PC-3 (cell line): ENCODE data around the gene KIAA1217. TPM values are rescaled to one million over a fixed set of nuclear protein-coding genes. Genes with fewer than 3 reads are reported as not detected.

Experiments used
- ATAC-seq: fragments of 200-7000 bp; cut with Tn5 transposase; 2 replicates; pipeline ENCODE4 v1.9.1; 2020; ENCODE audit warnings: mild to moderate bottlenecking, moderate library complexity
- BruUV-seq: library from RNA; stranded (reverse); fragments of 400-500 nt; replicated peaks from 2 replicates; lab custom pipeline; 2021; lab: Mats Ljungman, UMichigan
- CTCF ChIA-PET: fragments of 300-600 bp; sonication (Branson Sonifier 250); formaldehyde crosslinking; loops from one replicate; lab custom pipeline; 2022; ENCODE audit warnings: antibody characterized with exemption; lab: Charles Lee
- POLR2A ChIA-PET: fragments of 300-600 bp; sonication (Branson Sonifier 250); formaldehyde crosslinking; loops from one replicate; lab custom pipeline; 2022; ENCODE audit warnings: antibody characterized with exemption; ENCODE audit not compliant: unreplicated experiment; lab: Charles Lee
- DNase-seq: peaks from one replicate; pipeline ENCODE4 v3.0.0-alpha.2; 2015
- H2AFZ ChIP-seq: fragments of 300-600 bp; sonication (generic); 2 replicates; pipeline ENCODE4 v1.6.0; 2016; ENCODE audit warnings: antibody characterized with exemption, low read length
- H3F3A ChIP-seq: fragments of 300-600 bp; sonication (generic); one replicate; pipeline ENCODE4 v1.6.0; 2017; ENCODE audit warnings: antibody characterized with exemption, low read length, control low read depth, mild to moderate bottlenecking; ENCODE audit not compliant: unreplicated experiment
- H3K27ac ChIP-seq: fragments of 300-600 bp; sonication (generic); 2 replicates; pipeline ENCODE4 v1.5.1; 2016; ENCODE audit warnings: mild to moderate bottlenecking, low read length
- H3K27me3 ChIP-seq: fragments of 300-600 bp; sonication (generic); 2 replicates; pipeline ENCODE4 v1.6.1; 2016; ENCODE audit warnings: low read length, mixed read lengths
- H3K36me3 ChIP-seq: fragments of 300-600 bp; sonication (generic); 2 replicates; pipeline ENCODE4 v1.6.1; 2016; ENCODE audit warnings: low read depth, mixed run types, low read length, mixed read lengths
- H3K4me1 ChIP-seq: fragments of 300-600 bp; sonication (generic); 2 replicates; pipeline ENCODE4 v1.5.1; 2016; ENCODE audit warnings: low read length; ENCODE audit not compliant: insufficient read depth
- H3K4me2 ChIP-seq: fragments of 300-600 bp; sonication (generic); 2 replicates; pipeline ENCODE4 v1.6.0; 2016; ENCODE audit warnings: low read length
- H3K4me3 ChIP-seq: fragments of 300-600 bp; sonication (generic); 2 replicates; pipeline ENCODE4 v1.5.1; 2016; ENCODE audit warnings: mild to moderate bottlenecking, low read length, mixed read lengths
- H3K79me2 ChIP-seq: fragments of 300-600 bp; sonication (generic); 2 replicates; pipeline ENCODE4 v1.6.1; 2017; ENCODE audit warnings: low read length, mixed read lengths
- H3K9ac ChIP-seq: fragments of 300-600 bp; sonication (generic); 2 replicates; pipeline ENCODE4 v1.6.0; 2016; ENCODE audit warnings: mild to moderate bottlenecking, low read length
- H3K9me2 ChIP-seq: fragments of 300-600 bp; sonication (generic); replicated peaks from 2 replicates; pipeline ENCODE4 v1.6.1; 2016; ENCODE audit warnings: mixed run types, low read length, mixed read lengths
- H3K9me3 ChIP-seq: fragments of 300-600 bp; sonication (generic); 2 replicates; pipeline ENCODE4 v1.6.1; 2016; ENCODE audit warnings: low read length, mixed read lengths
- H4K20me1 ChIP-seq: fragments of 300-600 bp; sonication (generic); 2 replicates; pipeline ENCODE4 v1.6.1; 2016; ENCODE audit warnings: low read length, mixed read lengths
- CTCF ChIP-seq: fragments of 300-600 bp; sonication (generic); conservative IDR thresholded peaks from 2 replicates; pipeline ENCODE4 v1.5.1; 2017; ENCODE audit warnings: antibody characterized with exemption, low read depth, mild to moderate bottlenecking, low read length
- EZH2 ChIP-seq: fragments of 300-600 bp; sonication (generic); IDR thresholded peaks from one replicate; pipeline ENCODE4 v1.6.1; 2017; ENCODE audit warnings: antibody characterized with exemption, mild to moderate bottlenecking, low read length; ENCODE audit not compliant: unreplicated experiment
- EZH2phosphoT487 ChIP-seq: fragments of 300-600 bp; sonication (generic); IDR thresholded peaks from 2 replicates; pipeline ENCODE4 v1.6.1; 2018; ENCODE audit warnings: mild to moderate bottlenecking, antibody characterized with exemption, low read length, borderline replicate concordance
- intact Hi-C: fragments of 100-400 bp; cut with micrococcal nuclease; formaldehyde crosslinking; loops from 2 replicates; pipeline ENCODE4 v1.9.0; 2023
- total RNA-seq: library from RNA; depleted of rRNA; stranded (reverse); fragments of >200 nt; gene quantifications from 2 replicates; pipeline ENCODE4 v1.2.3, GENCODE V29; 2014

KIAA1217 gene
- total RNA-seq, 1 experiment from 2014 or later, result 16.0 TPM

GRCh38 chr10:24393201-24393600 is 184.3 kb downstream of the KIAA1217 start:
- Histone ChIP-seq H3K4me2 (no peak overlapping the region), H3K9me3 (no peaks in the 10 kb centered on the region), H3F3A (no peaks in the 10 kb centered on the region), H3K4me1 (no peaks in the 10 kb centered on the region), H3K27me3 (no peaks in the 10 kb centered on the region), H3K9ac (no peak overlapping the region), H3K27ac (no peak overlapping the region), H2AFZ (no peak overlapping the region), H3K4me3 (no peak overlapping the region), H3K36me3 (no peaks in the 10 kb centered on the region), H4K20me1 (no peaks in the 10 kb centered on the region), H3K9me2 (no peaks in the 10 kb centered on the region), H3K79me2 (no peaks in the 10 kb centered on the region)
- TF ChIP-seq EZH2phosphoT487, result no peak
- TF ChIP-seq EZH2, result no peak
- no peak for TF ChIP-seq CTCF
- no peak for ATAC-seq
- intact Hi-C loops, result no loop called here
- CTCF ChIA-PET, result no interaction called here
- no TSS peak for BruUV-seq
- DNase-seq, result no peak
- POLR2A ChIA-PET, result no interaction called here

GRCh38 chr10:24394461-24395190 is 185.7 kb downstream of the KIAA1217 start:
- Histone ChIP-seq H3K9me2 (no peaks in the 10 kb centered on the region), H3K27ac (no peak overlapping the region), H3K4me2 (no peak overlapping the region), H3F3A (no peaks in the 10 kb centered on the region), H3K4me3 (no peak overlapping the region), H3K9ac (no peak overlapping the region), H3K79me2 (no peaks in the 10 kb centered on the region), H3K9me3 (no peaks in the 10 kb centered on the region), H3K27me3 (no peaks in the 10 kb centered on the region), H3K36me3 (no peaks in the 10 kb centered on the region), H3K4me1 (no peaks in the 10 kb centered on the region), H2AFZ (no peak overlapping the region), H4K20me1 (no peaks in the 10 kb centered on the region)
- CTCF ChIA-PET, result no interaction called here
- intact Hi-C loops, result no loop called here
- no peak for ATAC-seq
- no peak for DNase-seq
- POLR2A ChIA-PET, result no interaction called here
- no peak for TF ChIP-seq EZH2
- TF ChIP-seq CTCF, result no peak
- TF ChIP-seq EZH2phosphoT487, result no peak
- no TSS peak for BruUV-seq

DNA sequence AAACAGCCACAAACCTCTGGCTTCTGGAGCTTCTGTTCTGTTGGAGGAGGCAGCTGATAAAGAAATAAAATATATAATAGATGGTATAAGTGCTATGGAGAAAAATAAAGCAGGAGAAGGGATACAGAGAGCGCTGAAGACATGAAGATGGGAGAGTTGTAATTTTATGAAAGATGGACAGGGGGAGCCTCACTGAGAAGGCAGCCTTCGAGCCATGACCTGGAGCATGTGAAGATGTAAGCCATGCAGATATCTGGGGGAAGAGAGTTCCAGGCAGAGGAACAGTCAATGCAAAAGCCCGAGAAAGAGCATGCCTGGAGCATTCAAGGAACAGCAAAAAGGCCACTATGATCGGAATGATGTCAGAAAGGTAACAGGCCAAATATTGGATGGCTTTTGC is 187.5 kb downstream of the KIAA1217 start:
- no peak overlapping the region for H3K4me2 ChIP-seq
- POLR2A ChIA-PET, result no interaction called here
- H3K36me3 ChIP-seq, result no peaks in the 10 kb centered on the region
- no peak overlapping the region for H3K4me3 ChIP-seq
- H3K79me2 ChIP-seq, result no peaks in the 10 kb centered on the region
- no peak overlapping the region for H2AFZ ChIP-seq
- no peaks in the 10 kb centered on the region for H3F3A ChIP-seq
- no peaks in the 10 kb centered on the region for H3K9me2 ChIP-seq
- no peaks in the 10 kb centered on the region for H4K20me1 ChIP-seq
- H3K27ac ChIP-seq, result no peak overlapping the region
- DNase-seq (peak; percentile 5), ATAC-seq (no peak)
- CTCF ChIA-PET, result no interaction called here
- TF ChIP-seq CTCF (peak; percentile 32; the same call in 1 of the 2 replicates), EZH2 (no peak)
- H3K27me3 ChIP-seq, result no peaks in the 10 kb centered on the region
- no TSS peak for BruUV-seq
- H3K9ac ChIP-seq, result no peak overlapping the region
- intact Hi-C loops, result no loop called here
- no peaks in the 10 kb centered on the region for H3K4me1 ChIP-seq
- H3K9me3 ChIP-seq, result no peaks in the 10 kb centered on the region
